ENCODE measurements around the gene C1orf50.
"Not testable (repeated sequence)": the region's sequence is repeated elsewhere in the genome, so short reads cannot be mapped to it uniquely, and the experiment has no call there.

Gene C1orf50

GRCh38 chr1:42766741-42767509 lies at the start of gene C1orf50, which contains the start of gene P3H1:
Gene C1orf50, plus strand, starts transcription at chr1:42767249. Its CDS starts 63 bp downstream, at chr1:42767312.
Gene P3H1, minus strand, starts transcription at chr1:42767028. Its CDS starts 57 bp downstream, at chr1:42766971.
- DNase-seq (ENCODE audit: low read depth in 2 of 2), result peak; percentile 97 to 98

GRCh38 chr1:42720868-42721267 lies 46.2 kb upstream of the C1orf50 start:
- no peak for DNase-seq (ENCODE audit: low read depth in 2 of 2)

- DNase-seq (ENCODE audit: low read depth in 2 of 2), result no peak
These were observed 45.1 kb upstream of the C1orf50 start for GRCh38 chr1:42721926-42722325.

- DNase-seq (ENCODE audit: low read depth in 2 of 2), result not testable (repeated sequence)
These were observed 44.6 kb upstream of the C1orf50 start for GRCh38 chr1:42722403-42722802.

GRCh38 chr1:42723511-42723910 lies 43.5 kb upstream of the C1orf50 start:
- DNase-seq (ENCODE audit: low read depth in 2 of 2), result no peak

- DNase-seq (ENCODE audit: low read depth in 2 of 2), result not testable (repeated sequence)
These were observed 41.2 kb upstream of the C1orf50 start for GRCh38 chr1:42725820-42726219.

- no peak for DNase-seq (ENCODE audit: low read depth in 2 of 2)
These were observed 37.0 kb upstream of the C1orf50 start for GRCh38 chr1:42730002-42730401.

- no peak for DNase-seq (ENCODE audit: low read depth in 2 of 2)
These were observed 36.1 kb upstream of the C1orf50 start for GRCh38 chr1:42730988-42731387.

- DNase-seq (ENCODE audit: low read depth in 2 of 2), result no peak
These were observed 35.5 kb upstream of the C1orf50 start for GRCh38 chr1:42731585-42731984.

GRCh38 chr1:42732126-42732680 lies 34.8 kb upstream of the C1orf50 start:
- no peak for DNase-seq (ENCODE audit: low read depth in 2 of 2)

GRCh38 chr1:42733415-42734200 lies 33.4 kb upstream of the C1orf50 start:
- no peak for DNase-seq (ENCODE audit: low read depth in 2 of 2)

- no peak for DNase-seq (ENCODE audit: low read depth in 2 of 2)
These were observed 32.6 kb upstream of the C1orf50 start for GRCh38 chr1:42734201-42735035.

- no peak for DNase-seq (ENCODE audit: low read depth in 2 of 2)
These were observed 32.0 kb upstream of the C1orf50 start for GRCh38 chr1:42735056-42735455.

GRCh38 chr1:42735477-42736105 lies 31.5 kb upstream of the C1orf50 start:
- DNase-seq (ENCODE audit: low read depth in 2 of 2), result no peak

- DNase-seq (ENCODE audit: low read depth in 2 of 2), result no peak
These were observed 30.9 kb upstream of the C1orf50 start for GRCh38 chr1:42736152-42736551.

GRCh38 chr1:42736571-42737200 lies 30.4 kb upstream of the C1orf50 start:
- no peak for DNase-seq (ENCODE audit: low read depth in 2 of 2)

- no peak for DNase-seq (ENCODE audit: low read depth in 2 of 2)
These were observed 29.8 kb upstream of the C1orf50 start for GRCh38 chr1:42737257-42737656.

- no peak for DNase-seq (ENCODE audit: low read depth in 2 of 2)
These were observed 28.9 kb upstream of the C1orf50 start for GRCh38 chr1:42737986-42738677.

- no peak for DNase-seq (ENCODE audit: low read depth in 2 of 2)
These were observed 28.3 kb upstream of the C1orf50 start for GRCh38 chr1:42738678-42739226.
